ENCODE measurements around the gene AURKA.

AURKA gene

GRCh38 chr20:56361900-56362299 lies 30.1 kb downstream of the AURKA start:
- TF ChIP-seq GATA3 (IDR thresholded peaks at IDR 0.05; ENCODE audit: low read depth, low read length) (no peak), GATA2 (IDR thresholded peaks at IDR 0.05; ENCODE audit: low read depth, low read length) (no peak)

- no peak for TF ChIP-seq GATA2 (IDR thresholded peaks at IDR 0.05; ENCODE audit: low read depth, low read length)
- no peak for TF ChIP-seq GATA3 (IDR thresholded peaks at IDR 0.05; ENCODE audit: low read depth, low read length)
Observed at GRCh38 chr20:56360908-56361205, 31.2 kb downstream of the AURKA start.

GRCh38 chr20:56360133-56360907 lies 31.7 kb downstream of the AURKA start:
- TF ChIP-seq GATA2 (IDR thresholded peaks at IDR 0.05; ENCODE audit: low read depth, low read length), result 0 out of 2 replicates have a peak, but pooled peaks have one; percentile 10
- TF ChIP-seq GATA3 (IDR thresholded peaks at IDR 0.05; ENCODE audit: low read depth, low read length), result no peak

- TF ChIP-seq GATA3 (IDR thresholded peaks at IDR 0.05; ENCODE audit: low read depth, low read length) (no peak), GATA2 (IDR thresholded peaks at IDR 0.05; ENCODE audit: low read depth, low read length) (no peak)
Observed at GRCh38 chr20:56359212-56360132, 32.5 kb downstream of the AURKA start.

GRCh38 chr20:56358600-56359211 lies 33.3 kb downstream of the AURKA start, which contains the start of gene FAM210B:
Gene FAM210B, plus strand, starts transcription at chr20:56358974. Its CDS starts 32 bp downstream, at chr20:56359006.
- no peak for TF ChIP-seq GATA3 (IDR thresholded peaks at IDR 0.05; ENCODE audit: low read depth, low read length)
- TF ChIP-seq GATA2 (IDR thresholded peaks at IDR 0.05; ENCODE audit: low read depth, low read length), result no peak

GRCh38 chr20:56358070-56358469 lies 33.9 kb downstream of the AURKA start:
- no peak for TF ChIP-seq GATA2 (IDR thresholded peaks at IDR 0.05; ENCODE audit: low read depth, low read length)
- no peak for TF ChIP-seq GATA3 (IDR thresholded peaks at IDR 0.05; ENCODE audit: low read depth, low read length)

- no peak for TF ChIP-seq GATA2 (IDR thresholded peaks at IDR 0.05; ENCODE audit: low read depth, low read length)
- TF ChIP-seq GATA3 (IDR thresholded peaks at IDR 0.05; ENCODE audit: low read depth, low read length), result no peak
Observed at GRCh38 chr20:56353356-56353755, 38.7 kb downstream of the AURKA start.

- TF ChIP-seq GATA2 (IDR thresholded peaks at IDR 0.05; ENCODE audit: low read depth, low read length), result no peak
- TF ChIP-seq GATA3 (IDR thresholded peaks at IDR 0.05; ENCODE audit: low read depth, low read length), result no peak
Observed at GRCh38 chr20:56352345-56353055, 39.5 kb downstream of the AURKA start.

- TF ChIP-seq GATA3 (IDR thresholded peaks at IDR 0.05; ENCODE audit: low read depth, low read length) (no peak), GATA2 (IDR thresholded peaks at IDR 0.05; ENCODE audit: low read depth, low read length) (no peak)
Observed at GRCh38 chr20:56350842-56351241, 41.2 kb downstream of the AURKA start.

- TF ChIP-seq GATA3 (IDR thresholded peaks at IDR 0.05; ENCODE audit: low read depth, low read length), result no peak
- TF ChIP-seq GATA2 (IDR thresholded peaks at IDR 0.05; ENCODE audit: low read depth, low read length), result no peak
Observed at GRCh38 chr20:56348746-56349145, 43.3 kb downstream of the AURKA start.

GRCh38 chr20:56348305-56348693 lies 43.7 kb downstream of the AURKA start:
- no peak for TF ChIP-seq GATA3 (IDR thresholded peaks at IDR 0.05; ENCODE audit: low read depth, low read length)
- no peak for TF ChIP-seq GATA2 (IDR thresholded peaks at IDR 0.05; ENCODE audit: low read depth, low read length)

GRCh38 chr20:56347628-56348304 lies 44.2 kb downstream of the AURKA start:
- TF ChIP-seq GATA2 (IDR thresholded peaks at IDR 0.05; ENCODE audit: low read depth, low read length), result no peak
- TF ChIP-seq GATA3 (IDR thresholded peaks at IDR 0.05; ENCODE audit: low read depth, low read length), result no peak

- no peak for TF ChIP-seq GATA2 (IDR thresholded peaks at IDR 0.05; ENCODE audit: low read depth, low read length)
- no peak for TF ChIP-seq GATA3 (IDR thresholded peaks at IDR 0.05; ENCODE audit: low read depth, low read length)
Observed at GRCh38 chr20:56345911-56346310, 46.1 kb downstream of the AURKA start.
